ENCODE measurements around the gene KIRREL3.
A peak's percentile ranks its signal among the peaks of the same experiment; 100 is the strongest.

Gene KIRREL3

GRCh38 chr11:126855536-126855935 lies 145.0 kb downstream of the KIRREL3 start:
- Histone ChIP-seq H3K9ac (no peak overlapping the region), H3K4me3 (IDR thresholded peaks at IDR 0.05; ENCODE audit: insufficient read depth, low read depth, low read length) (no peak overlapping the region), H3K27me3 (ENCODE audit: insufficient read depth, low read depth) (no peaks in the 10 kb centered on the region), H3K4me1 (ENCODE audit: low read depth, poor library complexity, severe bottlenecking) (no peaks in the 10 kb centered on the region), H2AFZ (ENCODE audit: low read depth) (no peak overlapping the region), H3K79me2 (ENCODE audit: insufficient read depth, low read depth) (no peaks in the 10 kb centered on the region), H4K20me1 (ENCODE audit: insufficient read depth) (no peaks in the 10 kb centered on the region), H3K4me2 (no peak overlapping the region), H3K27ac (no peak overlapping the region), H3K36me3 (ENCODE audit: insufficient read depth) (no peaks in the 10 kb centered on the region)
- no peak for TF ChIP-seq CTCF (conservative IDR thresholded peaks at IDR 0.05; ENCODE audit: low read depth, low read length)

- Histone ChIP-seq H3K27ac (no peak overlapping the region), H3K4me3 (IDR thresholded peaks at IDR 0.05; ENCODE audit: insufficient read depth, low read depth, low read length) (no peak overlapping the region), H3K4me1 (ENCODE audit: low read depth, poor library complexity, severe bottlenecking) (no peaks in the 10 kb centered on the region), H3K79me2 (ENCODE audit: insufficient read depth, low read depth) (no peaks in the 10 kb centered on the region), H3K36me3 (ENCODE audit: insufficient read depth) (no peaks in the 10 kb centered on the region), H3K27me3 (ENCODE audit: insufficient read depth, low read depth) (no peaks in the 10 kb centered on the region), H3K9ac (no peak overlapping the region), H2AFZ (ENCODE audit: low read depth) (no peak overlapping the region), H3K4me2 (no peak overlapping the region), H4K20me1 (ENCODE audit: insufficient read depth) (no peaks in the 10 kb centered on the region)
- TF ChIP-seq CTCF (conservative IDR thresholded peaks at IDR 0.05; ENCODE audit: low read depth, low read length), result no peak
Measured at GRCh38 chr11:126853732-126854131, 146.8 kb downstream of the KIRREL3 start.

GRCh38 chr11:126844789-126845188 lies 155.8 kb downstream of the KIRREL3 start:
- H3K79me2 ChIP-seq (ENCODE audit: insufficient read depth, low read depth), result no peaks in the 10 kb centered on the region
- H3K27me3 ChIP-seq (ENCODE audit: insufficient read depth, low read depth), result no peaks in the 10 kb centered on the region
- no peak overlapping the region for H3K4me3 ChIP-seq (IDR thresholded peaks at IDR 0.05; ENCODE audit: insufficient read depth, low read depth, low read length)
- 0 out of 2 replicates have a peak overlapping the region, but pooled peaks have one; percentile 18 for H2AFZ ChIP-seq (ENCODE audit: low read depth)
- H3K36me3 ChIP-seq (ENCODE audit: insufficient read depth), result no peaks in the 10 kb centered on the region
- no peak overlapping the region for H3K9ac ChIP-seq
- peaks cover 14% of the 10 kb centered on the region for H3K4me1 ChIP-seq (ENCODE audit: low read depth, poor library complexity, severe bottlenecking)
- TF ChIP-seq CTCF (conservative IDR thresholded peaks at IDR 0.05; ENCODE audit: low read depth, low read length), result no peak
- peak overlapping the region; percentile 21; the same call in 1 of the 2 replicates for H3K4me2 ChIP-seq
- H3K27ac ChIP-seq, result no peak overlapping the region
- no peaks in the 10 kb centered on the region for H4K20me1 ChIP-seq (ENCODE audit: insufficient read depth)

GRCh38 chr11:126843096-126843495 lies 157.5 kb downstream of the KIRREL3 start:
- Histone ChIP-seq H3K4me2 (no peak overlapping the region), H3K4me1 (ENCODE audit: low read depth, poor library complexity, severe bottlenecking) (peaks cover 14% of the 10 kb centered on the region), H3K9ac (no peak overlapping the region), H3K36me3 (ENCODE audit: insufficient read depth) (no peaks in the 10 kb centered on the region), H4K20me1 (ENCODE audit: insufficient read depth) (no peaks in the 10 kb centered on the region), H3K27ac (no peak overlapping the region), H3K79me2 (ENCODE audit: insufficient read depth, low read depth) (no peaks in the 10 kb centered on the region), H3K27me3 (ENCODE audit: insufficient read depth, low read depth) (no peaks in the 10 kb centered on the region), H2AFZ (ENCODE audit: low read depth) (no peak overlapping the region), H3K4me3 (IDR thresholded peaks at IDR 0.05; ENCODE audit: insufficient read depth, low read depth, low read length) (no peak overlapping the region)
- TF ChIP-seq CTCF (conservative IDR thresholded peaks at IDR 0.05; ENCODE audit: low read depth, low read length), result no peak
